ENCODE data around the gene CTNNB1. TPM values are rescaled to one million over a fixed set of nuclear protein-coding genes. Genes with fewer than 3 reads are reported as not detected.

CTNNB1 gene
- total RNA-seq, 2 experiments from 2014 or later, result 157 to 201 TPM

GRCh38 chr3:41163006-41163405 lies 36.3 kb upstream of the CTNNB1 start:
- no peaks in the 10 kb centered on the region for H3K4me1 ChIP-seq (ENCODE audit: insufficient read depth, low read length, poor library complexity, severe bottlenecking)
- H3K9me2 ChIP-seq (ENCODE audit: insufficient read depth, low read length), result no peaks in the 10 kb centered on the region
- no peak overlapping the region for H3K27ac ChIP-seq (ENCODE audit: low read depth, low read length, poor library complexity, severe bottlenecking)
- H3K9me3 ChIP-seq (ENCODE audit: low read length), result no peaks in the 10 kb centered on the region
- no peak overlapping the region for H3K4me3 ChIP-seq (ENCODE audit: low read depth, low read length, poor library complexity, severe bottlenecking)
- DNase-seq (ENCODE audit: low spot score), result no peak
- no peak overlapping the region for H3K4me2 ChIP-seq (ENCODE audit: low read length)
- no peaks in the 10 kb centered on the region for H3K36me3 ChIP-seq (ENCODE audit: insufficient read depth, low read length)
- intact Hi-C loops (cut with micrococcal nuclease; ENCODE audit: unreplicated experiment), result no loop called here
- POLR2A ChIA-PET, result no interaction called here
- TF ChIP-seq, protein P1, sequence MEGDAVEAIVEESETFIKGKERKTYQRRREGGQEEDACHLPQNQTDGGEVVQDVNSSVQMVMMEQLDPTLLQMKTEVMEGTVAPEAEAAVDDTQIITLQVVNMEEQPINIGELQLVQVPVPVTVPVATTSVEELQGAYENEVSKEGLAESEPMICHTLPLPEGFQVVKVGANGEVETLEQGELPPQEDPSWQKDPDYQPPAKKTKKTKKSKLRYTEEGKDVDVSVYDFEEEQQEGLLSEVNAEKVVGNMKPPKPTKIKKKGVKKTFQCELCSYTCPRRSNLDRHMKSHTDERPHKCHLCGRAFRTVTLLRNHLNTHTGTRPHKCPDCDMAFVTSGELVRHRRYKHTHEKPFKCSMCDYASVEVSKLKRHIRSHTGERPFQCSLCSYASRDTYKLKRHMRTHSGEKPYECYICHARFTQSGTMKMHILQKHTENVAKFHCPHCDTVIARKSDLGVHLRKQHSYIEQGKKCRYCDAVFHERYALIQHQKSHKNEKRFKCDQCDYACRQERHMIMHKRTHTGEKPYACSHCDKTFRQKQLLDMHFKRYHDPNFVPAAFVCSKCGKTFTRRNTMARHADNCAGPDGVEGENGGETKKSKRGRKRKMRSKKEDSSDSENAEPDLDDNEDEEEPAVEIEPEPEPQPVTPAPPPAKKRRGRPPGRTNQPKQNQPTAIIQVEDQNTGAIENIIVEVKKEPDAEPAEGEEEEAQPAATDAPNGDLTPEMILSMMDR (conservative IDR thresholded peaks at IDR 0.05; ENCODE audit: low read length), result no peak
- no peak for TF ChIP-seq EZH2phosphoT487 (IDR thresholded peaks at IDR 0.05; ENCODE audit: borderline replicate concordance, low read depth, low read length)
- no peak overlapping the region for H2AFZ ChIP-seq (ENCODE audit: low read length)
- no peaks in the 10 kb centered on the region for H4K20me1 ChIP-seq (ENCODE audit: insufficient read depth, low read length)
- no TSS peak for BruUV-seq (replicated peaks)
- H3K79me2 ChIP-seq (ENCODE audit: insufficient read depth, low read depth, low read length), result no peaks in the 10 kb centered on the region
- CTCF ChIA-PET (ENCODE audit: unreplicated experiment), result no interaction called here

DNA sequence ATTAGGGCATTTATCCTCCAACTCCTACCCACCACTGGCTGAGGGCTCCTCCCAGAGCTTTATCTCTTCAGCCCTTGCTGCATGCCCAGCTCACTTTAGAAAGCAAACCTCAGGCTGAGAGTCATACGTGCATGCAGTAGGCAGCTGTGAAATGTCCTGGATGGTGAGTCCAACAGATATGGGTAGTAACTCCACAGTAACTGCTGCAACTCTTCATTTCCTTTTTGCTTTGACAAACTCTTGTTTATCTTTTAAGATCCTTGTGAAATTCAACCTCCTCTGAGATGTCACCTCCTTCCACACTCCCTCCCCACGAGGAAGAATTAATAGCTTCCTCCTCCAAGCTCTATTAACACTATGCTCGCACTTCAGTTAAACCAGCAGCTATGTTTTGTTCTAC lies 35.9 kb upstream of the CTNNB1 start:
- Histone ChIP-seq H4K20me1 (ENCODE audit: insufficient read depth, low read length) (no peaks in the 10 kb centered on the region), H3K4me3 (ENCODE audit: low read depth, low read length, poor library complexity, severe bottlenecking) (no peak overlapping the region), H3K4me1 (ENCODE audit: insufficient read depth, low read length, poor library complexity, severe bottlenecking) (no peaks in the 10 kb centered on the region), H3K4me2 (ENCODE audit: low read length) (no peak overlapping the region), H3K9me2 (ENCODE audit: insufficient read depth, low read length) (no peaks in the 10 kb centered on the region), H3K27ac (ENCODE audit: low read depth, low read length, poor library complexity, severe bottlenecking) (no peak overlapping the region), H2AFZ (ENCODE audit: low read length) (no peak overlapping the region), H3K9me3 (ENCODE audit: low read length) (no peaks in the 10 kb centered on the region), H3K79me2 (ENCODE audit: insufficient read depth, low read depth, low read length) (no peaks in the 10 kb centered on the region), H3K36me3 (ENCODE audit: insufficient read depth, low read length) (no peaks in the 10 kb centered on the region)
- TF ChIP-seq EZH2phosphoT487 (IDR thresholded peaks at IDR 0.05; ENCODE audit: borderline replicate concordance, low read depth, low read length), result no peak
- TF ChIP-seq, protein P1 (conservative IDR thresholded peaks at IDR 0.05; ENCODE audit: low read length), result no peak
- intact Hi-C loops (cut with micrococcal nuclease; ENCODE audit: unreplicated experiment), result no loop called here
- no TSS peak for BruUV-seq (replicated peaks)
- ChIA-PET CTCF (ENCODE audit: unreplicated experiment) (interaction anchor here (0.6 kb wide), 1 partner anchor 583 kb away, joined by 4 read pairs; no protein-coding TSS in a partner anchor), POLR2A (no interaction called here)
- DNase-seq (ENCODE audit: low spot score), result no peak

GRCh38 chr3:41164777-41165176 lies 34.5 kb upstream of the CTNNB1 start:
- no peak overlapping the region for H3K27ac ChIP-seq (ENCODE audit: low read depth, low read length, poor library complexity, severe bottlenecking)
- H3K9me3 ChIP-seq (ENCODE audit: low read length), result no peaks in the 10 kb centered on the region
- no peak overlapping the region for H3K4me2 ChIP-seq (ENCODE audit: low read length)
- no peak overlapping the region for H2AFZ ChIP-seq (ENCODE audit: low read length)
- intact Hi-C loops (cut with micrococcal nuclease; ENCODE audit: unreplicated experiment), result no loop called here
- H3K4me1 ChIP-seq (ENCODE audit: insufficient read depth, low read length, poor library complexity, severe bottlenecking), result no peaks in the 10 kb centered on the region
- TF ChIP-seq, protein P1 (conservative IDR thresholded peaks at IDR 0.05; ENCODE audit: low read length), result no peak
- TF ChIP-seq EZH2phosphoT487 (IDR thresholded peaks at IDR 0.05; ENCODE audit: borderline replicate concordance, low read depth, low read length), result no peak
- no peaks in the 10 kb centered on the region for H3K36me3 ChIP-seq (ENCODE audit: insufficient read depth, low read length)
- no peaks in the 10 kb centered on the region for H3K9me2 ChIP-seq (ENCODE audit: insufficient read depth, low read length)
- no TSS peak for BruUV-seq (replicated peaks)
- no peak for DNase-seq (ENCODE audit: low spot score)
- H3K4me3 ChIP-seq (ENCODE audit: low read depth, low read length, poor library complexity, severe bottlenecking), result no peak overlapping the region
- H3K79me2 ChIP-seq (ENCODE audit: insufficient read depth, low read depth, low read length), result no peaks in the 10 kb centered on the region
- POLR2A ChIA-PET, result interaction anchor here (1.5 kb wide), 1 partner anchor 26 kb away, joined by 3 read pairs; no protein-coding TSS in a partner anchor
- H4K20me1 ChIP-seq (ENCODE audit: insufficient read depth, low read length), result no peaks in the 10 kb centered on the region
- CTCF ChIA-PET (ENCODE audit: unreplicated experiment), result no interaction called here

Measured in OCI-LY7 (cell line).